ENCODE results near the gene DMBX1. TPM values are rescaled to one million over a fixed set of nuclear protein-coding genes. Genes with fewer than 3 reads are reported as not detected.

Gene DMBX1
- total and polyA plus RNA-seq, 9 of the 15 experiments (the other 6 are each of a cell fraction or from before 2014, with no cell fraction given) = 0.25 to 4.3 (median 1.0) TPM

- TF ChIP-seq ZMIZ1 (IDR thresholded peaks at IDR 0.05; ENCODE audit: low read depth in 2 of 2, low read length in 2 of 2) (peak in 1 of 2 experiments; percentile 80; a peak in 2 of 4 replicates), ARID3B (CRISPR knock-in tag; IDR thresholded peaks at IDR 0.05; ENCODE audit: borderline replicate concordance) (no peak), ZNF133 (CRISPR knock-in tag; IDR thresholded peaks at IDR 0.05) (no peak), CBX8 (IDR thresholded peaks at IDR 0.05; ENCODE audit: borderline replicate concordance, extremely low read depth, low read depth, low read length, poor library complexity, severe bottlenecking) (no peak), POLR2A (conservative IDR thresholded peaks at IDR 0.05) (0 out of 2 replicates have a peak, but pooled peaks have one; percentile 26), NFIC (IDR thresholded peaks at IDR 0.05) (peak; percentile 95), SRSF7 (optimal IDR thresholded peaks at IDR 0.05; ENCODE audit: low read depth, low read length) (no peak), NFXL1 (CRISPR knock-in tag; IDR thresholded peaks at IDR 0.05) (peak; percentile 15; the same call in 1 of the 2 replicates), ZNF316 (IDR thresholded peaks at IDR 0.05) (peak; percentile 68), ZBTB17 (CRISPR knock-in tag; IDR thresholded peaks at IDR 0.05) (0 out of 2 replicates have a peak, but pooled peaks have one; percentile 32), FOXP1 (CRISPR knock-in tag; IDR thresholded peaks at IDR 0.05) (peak; percentile 60; the same call in 1 of the 2 replicates), ARID3A (IDR thresholded peaks at IDR 0.05; ENCODE audit: borderline replicate concordance, low read depth, low read length) (no peak), ZNF695 (CRISPR knock-in tag; IDR thresholded peaks at IDR 0.05) (no peak), ZNF277 (CRISPR knock-in tag; IDR thresholded peaks at IDR 0.05; ENCODE audit: borderline replicate concordance) (no peak), TCF3 (CRISPR knock-in tag; IDR thresholded peaks at IDR 0.05) (peak; percentile 96), CC2D1A (IDR thresholded peaks at IDR 0.05) (peak; percentile 99), TAF1 (IDR thresholded peaks at IDR 0.05; ENCODE audit: control insufficient read depth, extremely low read depth, insufficient read depth, low read length, severe bottlenecking) (peak; percentile 47), SIN3B (IDR thresholded peaks at IDR 0.05; ENCODE audit: low read depth) (no peak), KLF6 (CRISPR knock-in tag; IDR thresholded peaks at IDR 0.05; ENCODE audit: borderline replicate concordance) (no peak; the same call in 1 of the 2 replicates), ELF4 (CRISPR knock-in tag; IDR thresholded peaks at IDR 0.05) (peak; percentile 36; the same call in 1 of the 2 replicates)
Measured at GRCh38 chr1:46522184-46522968, 32.7 kb downstream of the DMBX1 start (continued).
